ENCODE data around the gene DNM1L. TPM values are rescaled to one million over a fixed set of nuclear protein-coding genes. Genes with fewer than 3 reads are reported as not detected.
A peak's percentile ranks its signal among the peaks of the same experiment; 100 is the strongest.

DNM1L gene
- total RNA-seq, 4 donors from 2014 or later = 66.4 to 81.4 (median 71.8) TPM

DNA sequence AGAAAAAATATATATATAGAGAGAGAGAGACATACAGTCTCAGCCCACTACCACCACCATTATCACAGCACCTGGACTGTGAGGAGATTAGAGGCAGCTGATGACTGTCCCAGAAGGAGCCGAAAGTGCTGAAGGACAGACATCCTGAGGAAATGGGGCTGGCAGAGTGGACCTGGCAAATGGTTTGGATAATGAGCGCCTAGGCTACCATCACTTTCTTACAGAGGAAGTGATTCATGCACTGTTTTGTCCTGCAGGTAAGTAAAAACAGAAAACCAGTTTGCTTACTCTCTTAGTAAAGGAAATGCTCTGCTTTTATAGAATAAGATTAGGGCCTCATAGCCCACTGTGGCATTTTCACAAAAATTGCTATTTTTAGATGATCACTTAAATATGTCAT lies 28.6 kb upstream of the DNM1L start:
- Histone ChIP-seq H3K4me1 (no peaks in the 10 kb centered on the region), H3K27ac (replicated peaks in 1 of 4) (no peak overlapping the region), H3K36me3 (peaks cover 0 to 11% (median 4%) of the 10 kb centered on the region in 4 donors), H3K9me3 (no peaks in the 10 kb centered on the region), H3K27me3 (no peaks in the 10 kb centered on the region), H3K4me3 (no peak overlapping the region)
- intact Hi-C loops (cut with DNase I) = no loop called here
- TF ChIP-seq POLR2AphosphoS5 (IDR thresholded peaks at IDR 0.05) = no peak
- TF ChIP-seq, protein P1, sequence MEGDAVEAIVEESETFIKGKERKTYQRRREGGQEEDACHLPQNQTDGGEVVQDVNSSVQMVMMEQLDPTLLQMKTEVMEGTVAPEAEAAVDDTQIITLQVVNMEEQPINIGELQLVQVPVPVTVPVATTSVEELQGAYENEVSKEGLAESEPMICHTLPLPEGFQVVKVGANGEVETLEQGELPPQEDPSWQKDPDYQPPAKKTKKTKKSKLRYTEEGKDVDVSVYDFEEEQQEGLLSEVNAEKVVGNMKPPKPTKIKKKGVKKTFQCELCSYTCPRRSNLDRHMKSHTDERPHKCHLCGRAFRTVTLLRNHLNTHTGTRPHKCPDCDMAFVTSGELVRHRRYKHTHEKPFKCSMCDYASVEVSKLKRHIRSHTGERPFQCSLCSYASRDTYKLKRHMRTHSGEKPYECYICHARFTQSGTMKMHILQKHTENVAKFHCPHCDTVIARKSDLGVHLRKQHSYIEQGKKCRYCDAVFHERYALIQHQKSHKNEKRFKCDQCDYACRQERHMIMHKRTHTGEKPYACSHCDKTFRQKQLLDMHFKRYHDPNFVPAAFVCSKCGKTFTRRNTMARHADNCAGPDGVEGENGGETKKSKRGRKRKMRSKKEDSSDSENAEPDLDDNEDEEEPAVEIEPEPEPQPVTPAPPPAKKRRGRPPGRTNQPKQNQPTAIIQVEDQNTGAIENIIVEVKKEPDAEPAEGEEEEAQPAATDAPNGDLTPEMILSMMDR (IDR thresholded peaks at IDR 0.05) = no peak
- TF ChIP-seq EP300 (IDR thresholded peaks at IDR 0.05) = no peak
- no peak for TF ChIP-seq POLR2A (IDR thresholded peaks at IDR 0.05; ENCODE audit: low read depth)
- WGBS = 92% methylated on average over 2 of the region's 2 CpGs
- DNase-seq (ENCODE audit: extremely low spot score) = no peak

DNA sequence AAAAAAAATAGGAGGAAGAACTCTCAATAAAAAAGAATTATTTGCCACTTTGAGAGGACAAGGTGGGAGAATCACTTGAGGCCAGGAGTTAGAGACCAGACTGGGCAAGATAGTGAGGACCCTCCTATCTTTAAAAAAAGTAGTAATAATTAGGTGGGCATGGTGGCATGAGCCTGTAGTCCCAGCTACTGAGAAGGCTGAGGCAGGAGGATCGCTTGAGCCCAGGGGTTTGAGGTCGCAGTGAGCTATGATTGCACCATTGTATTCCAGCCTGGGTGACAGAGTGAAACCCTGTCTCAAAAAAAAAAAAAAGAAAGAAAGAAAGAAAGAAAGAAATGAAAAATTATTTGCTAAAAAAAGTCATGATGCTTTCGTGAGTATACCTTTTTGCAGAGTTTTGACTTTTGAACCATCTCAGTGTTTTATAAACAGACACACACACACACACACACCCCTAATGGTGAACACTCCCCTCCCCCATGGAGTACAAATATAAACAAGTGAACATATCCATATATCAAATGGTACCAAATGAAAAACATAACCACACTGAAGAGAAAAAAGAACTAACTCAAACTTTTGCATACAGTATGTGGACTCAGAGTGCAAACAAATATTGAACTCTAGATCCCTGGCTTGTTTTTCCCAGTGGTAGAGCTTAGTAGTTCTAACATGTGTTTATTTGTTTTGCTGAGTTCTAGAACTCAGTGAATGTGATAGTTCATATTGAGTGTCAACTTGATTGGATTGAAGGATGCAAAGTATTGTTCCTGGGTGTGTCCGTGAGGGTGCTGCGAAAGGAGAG lies 27.7 kb upstream of the DNM1L start:
- Histone ChIP-seq H3K36me3 (peaks cover 0 to 2% (median under 1%) of the 10 kb centered on the region in 4 donors), H3K27me3 (no peaks in the 10 kb centered on the region), H3K27ac (replicated peaks in 1 of 4) (no peak overlapping the region), H3K4me3 (no peak overlapping the region), H3K4me1 (no peaks in the 10 kb centered on the region), H3K9me3 (no peaks in the 10 kb centered on the region)
- intact Hi-C loops (cut with DNase I) = no loop called here
- TF ChIP-seq POLR2AphosphoS5 (IDR thresholded peaks at IDR 0.05) (no peak), POLR2A (IDR thresholded peaks at IDR 0.05; ENCODE audit: low read depth) (no peak), EP300 (IDR thresholded peaks at IDR 0.05) (no peak)
- TF ChIP-seq, protein P1 (IDR thresholded peaks at IDR 0.05) = no peak
- DNase-seq (ENCODE audit: extremely low spot score) = no peak
- WGBS = 90% methylated on average over 5 of the region's 5 CpGs

DNA sequence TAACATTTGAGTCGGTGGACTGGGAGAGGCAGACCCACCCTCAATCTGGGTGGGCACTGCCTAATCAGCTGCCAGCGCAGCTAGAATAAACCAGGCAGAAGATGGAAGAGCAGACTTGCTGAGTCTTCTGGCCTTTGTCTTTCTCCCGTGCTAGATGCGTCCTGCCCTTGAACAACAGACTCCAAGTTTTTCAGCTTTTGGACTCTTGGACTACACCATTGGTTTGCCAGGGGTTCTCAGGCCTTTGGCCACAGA lies 27.2 kb upstream of the DNM1L start:
- 86% methylated on average over 4 of the region's 4 CpGs for WGBS
- TF ChIP-seq, protein P1 (IDR thresholded peaks at IDR 0.05) = no peak
- TF ChIP-seq POLR2AphosphoS5 (IDR thresholded peaks at IDR 0.05) = no peak
- no peak for TF ChIP-seq POLR2A (IDR thresholded peaks at IDR 0.05; ENCODE audit: low read depth)
- no peak for TF ChIP-seq EP300 (IDR thresholded peaks at IDR 0.05)
- Histone ChIP-seq H3K4me1 (no peaks in the 10 kb centered on the region), H3K27me3 (no peaks in the 10 kb centered on the region), H3K27ac (replicated peaks in 1 of 4) (no peak overlapping the region), H3K9me3 (no peaks in the 10 kb centered on the region), H3K4me3 (no peak overlapping the region), H3K36me3 (no peaks in the 10 kb centered on the region)
- intact Hi-C loops (cut with DNase I) = no loop called here
- DNase-seq (ENCODE audit: extremely low spot score) = no peak

DNA sequence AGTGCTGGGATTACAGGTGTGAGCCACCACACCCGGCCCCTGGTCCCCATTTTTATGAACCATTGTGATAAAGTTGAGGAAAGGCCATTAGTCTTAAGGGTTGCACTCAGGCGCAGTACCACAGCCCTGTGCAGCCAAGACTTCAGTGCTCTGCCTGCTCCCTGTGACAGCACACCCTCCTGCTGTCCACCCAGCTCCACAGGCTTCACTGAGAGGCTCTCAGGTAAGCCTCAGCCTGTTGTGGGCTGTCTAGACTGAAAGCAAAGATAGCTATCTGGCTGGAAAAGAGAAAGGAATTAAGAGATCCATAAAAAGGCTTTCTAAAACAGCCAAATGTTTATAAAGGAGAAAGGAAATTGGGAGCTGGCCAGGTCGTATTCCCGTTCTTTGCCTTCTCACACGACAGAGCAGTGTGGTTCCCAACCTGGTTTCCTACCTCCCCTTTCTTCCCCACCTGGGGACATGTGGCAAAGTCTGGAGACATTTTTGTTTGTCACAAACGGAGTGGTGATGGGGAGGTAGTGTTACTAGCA lies 19.1 kb upstream of the DNM1L start:
- Histone ChIP-seq H3K27ac (replicated peaks in 1 of 4) (peak overlapping the region in 3 of 4 donors; percentile 58 to 77 (median 62)), H3K9me3 (no peaks in the 10 kb centered on the region), H3K4me1 (peaks cover 12 to 23% (median 17%) of the 10 kb centered on the region in 4 donors), H3K4me3 (no peak overlapping the region), H3K36me3 (no peaks in the 10 kb centered on the region), H3K27me3 (no peaks in the 10 kb centered on the region)
- 65% methylated on average over 6 of the region's 6 CpGs for WGBS
- DNase-seq (ENCODE audit: extremely low spot score) = no peak
- intact Hi-C loops (cut with DNase I) = loop anchor here (5.0 kb wide), 1 partner anchor 203 kb away; no protein-coding TSS in a partner anchor
- TF ChIP-seq POLR2AphosphoS5 (IDR thresholded peaks at IDR 0.05) (no peak), POLR2A (IDR thresholded peaks at IDR 0.05; ENCODE audit: low read depth) (no peak), EP300 (IDR thresholded peaks at IDR 0.05) (no peak)
- TF ChIP-seq, protein P1 (IDR thresholded peaks at IDR 0.05) = no peak

Measured in esophagus muscularis mucosa (tissue), 4 donors.